Skin epidermis (tissue), 12 donors: Measurements from ENCODE around the gene DLX5.
A peak's percentile ranks its signal among the peaks of the same experiment; 100 is the strongest.
"Not testable (repeated sequence)": the region's sequence is repeated elsewhere in the genome, so short reads cannot be mapped to it uniquely, and the experiment has no call there.

Source experiments
- H3K27ac ChIP-seq, 21 experiments: fragments of 200-600 bp; sonication (generic) in 11 of 21; one replicate each; pipeline ENCODE4 v1.5.0; 2020; ENCODE audit warnings: mild to moderate bottlenecking in 3 of 21, inconsistent platforms in 2 of 21, moderate library complexity in 2 of 21
- H3K4me3 ChIP-seq, 7 experiments: fragments of 200-600 bp; sonication (generic) in 2 of 7; one replicate each; pipeline ENCODE4 v1.5.0; 2020; ENCODE audit warnings: inconsistent platforms in 2 of 7, mild to moderate bottlenecking in 2 of 7, moderate library complexity in 1 of 7

The DLX5 gene

GRCh38 chr7:97024209-97025129, at the start of gene DLX5:
Gene DLX5, minus strand, starts transcription at chr7:97024831. Its CDS starts 208 bp downstream, at chr7:97024623.
- peak within 1 kb of the TSS in 18 of 21 experiments; percentile 23 to 87 (median 68) for H3K27ac ChIP-seq

GRCh38 chr7:97072025-97072424, 47.4 kb upstream of the DLX5 start:
- not testable (repeated sequence) for H3K4me3 ChIP-seq, H3K27ac ChIP-seq

More at GRCh38 chr7:97024209-97025129, at the start of gene DLX5:
- peak within 1 kb of the TSS; percentile 23 to 50 (median 35) for H3K4me3 ChIP-seq

- no peak overlapping the region for H3K27ac ChIP-seq
- H3K4me3 ChIP-seq = no peak overlapping the region
These were observed 40.4 kb upstream of the DLX5 start for GRCh38 chr7:97064972-97065587.

GRCh38 chr7:97064020-97064419, 39.4 kb upstream of the DLX5 start:
- no peak overlapping the region for H3K4me3 ChIP-seq
- no peak overlapping the region for H3K27ac ChIP-seq

GRCh38 chr7:97043281-97043680, 18.6 kb upstream of the DLX5 start:
- no peak overlapping the region for H3K27ac ChIP-seq
- no peak overlapping the region for H3K4me3 ChIP-seq

GRCh38 chr7:97039374-97040065, 14.9 kb upstream of the DLX5 start:
- no peak overlapping the region for H3K4me3 ChIP-seq
- no peak overlapping the region for H3K27ac ChIP-seq

- H3K4me3 ChIP-seq = not testable (repeated sequence)
These were observed 9.7 kb upstream of the DLX5 start for GRCh38 chr7:97034213-97034852.

GRCh38 chr7:97027427-97028234, 3.0 kb upstream of the DLX5 start:
- peak overlapping the region; percentile 12 to 34 (median 15) for H3K4me3 ChIP-seq
- H3K27ac ChIP-seq = no peak overlapping the region

More at GRCh38 chr7:97034213-97034852, 9.7 kb upstream of the DLX5 start:
- not testable (repeated sequence) for H3K27ac ChIP-seq

- H3K4me3 ChIP-seq = peak overlapping the region; percentile 12 to 34 (median 15)
- H3K27ac ChIP-seq = no peak overlapping the region
These were observed 2.2 kb upstream of the DLX5 start for GRCh38 chr7:97026715-97027426.

- Histone ChIP-seq H3K4me3 (peak overlapping the region in 1 of 7 experiments; percentile 34), H3K27ac (no peak overlapping the region)
These were observed 1.5 kb upstream of the DLX5 start for GRCh38 chr7:97025983-97026714.

- peak overlapping the region in 2 of 7 experiments; percentile 34 to 50 for H3K4me3 ChIP-seq
- peak overlapping the region in 1 of 21 experiments; percentile 87 for H3K27ac ChIP-seq
These were observed 484 bp upstream of the DLX5 start for GRCh38 chr7:97025130-97025499.

GRCh38 chr7:97022491-97023306, 1.9 kb downstream of the DLX5 start:
- peak overlapping the region in 1 of 21 experiments; percentile 66 for H3K27ac ChIP-seq
- H3K4me3 ChIP-seq = peak overlapping the region in 6 of 7 experiments; percentile 23 to 50 (median 35)

- no peak overlapping the region for H3K27ac ChIP-seq
- peak overlapping the region in 1 of 7 experiments; percentile 50 for H3K4me3 ChIP-seq
These were observed 2.7 kb downstream of the DLX5 start for GRCh38 chr7:97021747-97022490.

- Histone ChIP-seq H3K4me3 (no peak overlapping the region), H3K27ac (no peak overlapping the region)
These were observed 3.5 kb downstream of the DLX5 start for GRCh38 chr7:97020996-97021746.

GRCh38 chr7:97020601-97020995, 4.0 kb downstream of the DLX5 start:
- H3K27ac ChIP-seq = no peak overlapping the region
- H3K4me3 ChIP-seq = no peak overlapping the region
